Measurements from ENCODE around the gene STRN4. TPM values are rescaled to one million over a fixed set of nuclear protein-coding genes. Genes with fewer than 3 reads are reported as not detected.
A peak's percentile ranks its signal among the peaks of the same experiment; 100 is the strongest.

The STRN4 gene
- total RNA-seq, 1 experiment from 2014 or later = 107 TPM

DNA sequence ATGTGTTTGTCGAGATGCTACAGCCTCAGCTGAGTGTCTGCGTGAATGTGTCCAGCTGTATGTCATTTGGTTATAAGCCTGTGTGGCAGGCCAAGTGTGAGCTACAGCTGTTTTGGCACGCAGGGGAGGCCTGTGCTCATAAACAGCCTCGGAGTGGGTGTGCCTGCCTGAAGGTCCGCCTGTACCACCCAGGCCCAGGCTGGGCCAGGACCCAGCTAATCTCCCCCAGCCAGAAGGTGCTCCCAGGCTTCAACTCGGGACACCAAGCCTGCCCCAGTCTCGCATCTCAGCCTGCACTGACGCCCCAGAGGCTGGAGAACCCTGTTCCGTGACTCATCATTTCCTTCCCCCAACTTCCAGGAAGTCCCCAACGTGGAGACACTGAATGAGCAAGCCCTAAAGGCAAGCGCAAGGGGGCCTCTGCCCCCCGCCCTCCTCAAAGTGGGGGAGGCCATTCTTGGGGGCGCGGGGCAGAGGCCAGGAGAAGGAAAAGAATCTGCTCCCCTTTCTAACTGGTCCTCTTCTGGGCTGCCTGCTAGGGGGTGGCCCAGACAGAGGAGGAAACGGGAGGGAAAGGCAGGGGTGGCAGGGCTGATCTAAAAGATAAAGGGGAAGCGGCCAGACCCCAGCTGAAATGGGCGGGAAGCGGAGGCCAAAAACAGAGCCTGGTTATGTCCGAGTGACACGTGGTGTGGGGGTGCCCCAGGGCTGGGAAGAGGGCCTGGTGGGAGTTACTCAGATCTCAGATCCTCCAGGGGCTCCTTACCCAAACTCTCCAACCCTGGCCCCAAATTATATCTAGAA, 40.2 kb upstream of the STRN4 start:
- H4K20me1 ChIP-seq (ENCODE audit: insufficient read depth) = peaks cover 8% of the 10 kb centered on the region; the same call in 1 of the 2 replicates
- peak overlapping the region; percentile 77 for H3K4me2 ChIP-seq (ENCODE audit: low read length)
- peak; percentile 29; the same call in 1 of the 2 replicates for TF ChIP-seq EGR1 (IDR thresholded peaks at IDR 0.05; ENCODE audit: low read depth)
- peak; percentile 42 for TF ChIP-seq POLR2AphosphoS5 (IDR thresholded peaks at IDR 0.05; ENCODE audit: low read depth, low read length)
- TF ChIP-seq RAD21 (IDR thresholded peaks at IDR 0.05; ENCODE audit: low read depth) = no peak
- TF ChIP-seq CBX3 (IDR thresholded peaks at IDR 0.05; ENCODE audit: low read depth) = no peak
- peak; percentile 67 for TF ChIP-seq SIN3A (IDR thresholded peaks at IDR 0.05; ENCODE audit: low read depth)
- TF ChIP-seq TCF7L2 (IDR thresholded peaks at IDR 0.05; ENCODE audit: borderline replicate concordance, extremely low read depth, insufficient read depth, insufficient read length) = peak; percentile 42
- TF ChIP-seq MAX (IDR thresholded peaks at IDR 0.05) = peak; percentile 62
- peak; percentile 34; the same call in 1 of the 2 replicates for TF ChIP-seq ZFX (IDR thresholded peaks at IDR 0.05)
- peak; percentile 78 for TF ChIP-seq FOSL1 (IDR thresholded peaks at IDR 0.05; ENCODE audit: low read depth)
- TF ChIP-seq, protein P1, sequence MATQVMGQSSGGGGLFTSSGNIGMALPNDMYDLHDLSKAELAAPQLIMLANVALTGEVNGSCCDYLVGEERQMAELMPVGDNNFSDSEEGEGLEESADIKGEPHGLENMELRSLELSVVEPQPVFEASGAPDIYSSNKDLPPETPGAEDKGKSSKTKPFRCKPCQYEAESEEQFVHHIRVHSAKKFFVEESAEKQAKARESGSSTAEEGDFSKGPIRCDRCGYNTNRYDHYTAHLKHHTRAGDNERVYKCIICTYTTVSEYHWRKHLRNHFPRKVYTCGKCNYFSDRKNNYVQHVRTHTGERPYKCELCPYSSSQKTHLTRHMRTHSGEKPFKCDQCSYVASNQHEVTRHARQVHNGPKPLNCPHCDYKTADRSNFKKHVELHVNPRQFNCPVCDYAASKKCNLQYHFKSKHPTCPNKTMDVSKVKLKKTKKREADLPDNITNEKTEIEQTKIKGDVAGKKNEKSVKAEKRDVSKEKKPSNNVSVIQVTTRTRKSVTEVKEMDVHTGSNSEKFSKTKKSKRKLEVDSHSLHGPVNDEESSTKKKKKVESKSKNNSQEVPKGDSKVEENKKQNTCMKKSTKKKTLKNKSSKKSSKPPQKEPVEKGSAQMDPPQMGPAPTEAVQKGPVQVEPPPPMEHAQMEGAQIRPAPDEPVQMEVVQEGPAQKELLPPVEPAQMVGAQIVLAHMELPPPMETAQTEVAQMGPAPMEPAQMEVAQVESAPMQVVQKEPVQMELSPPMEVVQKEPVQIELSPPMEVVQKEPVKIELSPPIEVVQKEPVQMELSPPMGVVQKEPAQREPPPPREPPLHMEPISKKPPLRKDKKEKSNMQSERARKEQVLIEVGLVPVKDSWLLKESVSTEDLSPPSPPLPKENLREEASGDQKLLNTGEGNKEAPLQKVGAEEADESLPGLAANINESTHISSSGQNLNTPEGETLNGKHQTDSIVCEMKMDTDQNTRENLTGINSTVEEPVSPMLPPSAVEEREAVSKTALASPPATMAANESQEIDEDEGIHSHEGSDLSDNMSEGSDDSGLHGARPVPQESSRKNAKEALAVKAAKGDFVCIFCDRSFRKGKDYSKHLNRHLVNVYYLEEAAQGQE (IDR thresholded peaks at IDR 0.05; ENCODE audit: low read depth) = no peak
- TF ChIP-seq JUND (IDR thresholded peaks at IDR 0.05) = peak; percentile 70
- no peak overlapping the region for H2AFZ ChIP-seq (ENCODE audit: low read depth, low read length, poor library complexity, severe bottlenecking)
- peak overlapping the region; percentile 93 to 96 for H3K4me3 ChIP-seq (replicated peaks in 1 of 2; ENCODE audit: low read depth in 1 of 2, low read length in 2 of 2)
- CTCF ChIA-PET = interaction anchor here (1.2 kb wide), 1 partner anchor 54 kb away, joined by 7 read pairs; no protein-coding TSS in a partner anchor
- H3K4me1 ChIP-seq (ENCODE audit: control insufficient read depth in 1 of 2, insufficient read depth in 2 of 2, low read length in 2 of 2) = peaks cover 30 to 55% of the 10 kb centered on the region in 2 experiments
- RAD21 ChIA-PET (ENCODE audit: low non-redundant PET in 1 of 2, low total read pairs in 2 of 2, uncharacterized antibody in 2 of 2, unreplicated experiment in 2 of 2) = no interaction called here
- no peaks in the 10 kb centered on the region for H3K9me2 ChIP-seq (ENCODE audit: insufficient read depth)
- no peaks in the 10 kb centered on the region for H3K27me3 ChIP-seq (ENCODE audit: insufficient read depth, low read length)
- peak overlapping the region; percentile 92 for H3K9ac ChIP-seq (ENCODE audit: low read length)
- peaks cover 20 to 38% of the 10 kb centered on the region in 2 experiments; a peak in 3 of 4 replicates for H3K36me3 ChIP-seq (ENCODE audit: control insufficient read depth in 1 of 2, insufficient read depth in 2 of 2, low read length in 2 of 2)
- H3K9me3 ChIP-seq (ENCODE audit: control insufficient read depth in 1 of 2, insufficient read depth in 1 of 2, low read depth in 1 of 2, low read length in 2 of 2) = no peaks in the 10 kb centered on the region
- ATAC-seq (peak; percentile 20), DNase-seq (ENCODE audit: low read depth, low spot score) (no peak)
- H3K27ac ChIP-seq (ENCODE audit: low read depth, low read length) = peak overlapping the region; percentile 91
- POLR2A ChIA-PET = interaction anchor here (1.6 to 3.4 kb wide), 2 partner anchors 43 to 44 kb away, joined by 5 to 26 read pairs; no protein-coding TSS in a partner anchor
- TSS peak; percentile 36 for BruUV-seq (replicated peaks)
- intact Hi-C loops (cut with micrococcal nuclease) = loop anchor here (5.0 kb wide), 1 partner anchor 46 kb away; no protein-coding TSS in a partner anchor
- H3K79me2 ChIP-seq (ENCODE audit: insufficient read depth, low read length) = peaks cover 70% of the 10 kb centered on the region
